Hematopoietic multipotent progenitor cell treated with erythropoietin and hydrocortisone succinate and interleukin-3 and kit ligand, for 15 days (in vitro differentiated cells): Measurements from ENCODE around the gene PAPLN.
"Not testable (repeated sequence)": the region's sequence is repeated elsewhere in the genome, so short reads cannot be mapped to it uniquely, and the experiment has no call there.

ENCODE experiments used
- DNase-seq: peaks from one replicate; pipeline ENCODE4 v3.0.0-alpha.2; 2015; ENCODE audit warnings: low spot score

The PAPLN gene, protein sequence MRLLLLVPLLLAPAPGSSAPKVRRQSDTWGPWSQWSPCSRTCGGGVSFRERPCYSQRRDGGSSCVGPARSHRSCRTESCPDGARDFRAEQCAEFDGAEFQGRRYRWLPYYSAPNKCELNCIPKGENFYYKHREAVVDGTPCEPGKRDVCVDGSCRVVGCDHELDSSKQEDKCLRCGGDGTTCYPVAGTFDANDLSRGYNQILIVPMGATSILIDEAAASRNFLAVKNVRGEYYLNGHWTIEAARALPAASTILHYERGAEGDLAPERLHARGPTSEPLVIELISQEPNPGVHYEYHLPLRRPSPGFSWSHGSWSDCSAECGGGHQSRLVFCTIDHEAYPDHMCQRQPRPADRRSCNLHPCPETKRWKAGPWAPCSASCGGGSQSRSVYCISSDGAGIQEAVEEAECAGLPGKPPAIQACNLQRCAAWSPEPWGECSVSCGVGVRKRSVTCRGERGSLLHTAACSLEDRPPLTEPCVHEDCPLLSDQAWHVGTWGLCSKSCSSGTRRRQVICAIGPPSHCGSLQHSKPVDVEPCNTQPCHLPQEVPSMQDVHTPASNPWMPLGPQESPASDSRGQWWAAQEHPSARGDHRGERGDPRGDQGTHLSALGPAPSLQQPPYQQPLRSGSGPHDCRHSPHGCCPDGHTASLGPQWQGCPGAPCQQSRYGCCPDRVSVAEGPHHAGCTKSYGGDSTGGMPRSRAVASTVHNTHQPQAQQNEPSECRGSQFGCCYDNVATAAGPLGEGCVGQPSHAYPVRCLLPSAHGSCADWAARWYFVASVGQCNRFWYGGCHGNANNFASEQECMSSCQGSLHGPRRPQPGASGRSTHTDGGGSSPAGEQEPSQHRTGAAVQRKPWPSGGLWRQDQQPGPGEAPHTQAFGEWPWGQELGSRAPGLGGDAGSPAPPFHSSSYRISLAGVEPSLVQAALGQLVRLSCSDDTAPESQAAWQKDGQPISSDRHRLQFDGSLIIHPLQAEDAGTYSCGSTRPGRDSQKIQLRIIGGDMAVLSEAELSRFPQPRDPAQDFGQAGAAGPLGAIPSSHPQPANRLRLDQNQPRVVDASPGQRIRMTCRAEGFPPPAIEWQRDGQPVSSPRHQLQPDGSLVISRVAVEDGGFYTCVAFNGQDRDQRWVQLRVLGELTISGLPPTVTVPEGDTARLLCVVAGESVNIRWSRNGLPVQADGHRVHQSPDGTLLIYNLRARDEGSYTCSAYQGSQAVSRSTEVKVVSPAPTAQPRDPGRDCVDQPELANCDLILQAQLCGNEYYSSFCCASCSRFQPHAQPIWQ

DNA sequence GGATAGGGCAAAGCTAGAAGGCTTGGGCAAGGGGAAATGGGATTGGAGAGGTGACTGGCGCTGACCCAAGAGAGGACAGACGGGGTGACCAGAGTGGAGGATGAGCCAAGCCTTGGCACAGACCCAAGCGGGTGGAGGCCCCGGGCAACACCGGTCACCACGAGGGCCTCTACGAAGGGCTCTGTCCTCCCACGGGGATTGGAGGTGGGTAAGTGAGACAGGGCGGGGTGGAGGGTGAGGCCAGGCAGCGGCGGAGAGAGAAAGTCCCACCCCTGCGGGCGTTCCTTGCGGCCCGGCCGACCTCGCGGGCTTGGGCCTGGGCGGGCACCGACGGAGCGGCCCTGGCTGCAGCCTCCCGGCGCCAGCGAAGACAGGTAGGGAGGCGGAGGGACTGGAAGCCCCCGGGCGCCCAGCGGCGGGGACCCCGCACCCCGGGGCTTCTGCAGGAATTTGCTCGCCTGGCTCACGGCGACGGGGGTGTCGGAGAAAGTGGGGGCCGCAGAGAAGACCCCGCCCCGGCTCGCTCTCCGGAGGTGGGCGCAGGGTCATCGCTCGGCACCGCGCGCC is at the start of gene PAPLN:
Gene PAPLN (plus strand): TSS at position 288 of the 567 bp plus-strand sequence. CDS start 2,273 bp downstream, outside the sequence.
- DNase-seq = no peak

GRCh38 chr14:73188501-73188911 is 48.8 kb upstream of the PAPLN start:
- no peak for DNase-seq

DNA sequence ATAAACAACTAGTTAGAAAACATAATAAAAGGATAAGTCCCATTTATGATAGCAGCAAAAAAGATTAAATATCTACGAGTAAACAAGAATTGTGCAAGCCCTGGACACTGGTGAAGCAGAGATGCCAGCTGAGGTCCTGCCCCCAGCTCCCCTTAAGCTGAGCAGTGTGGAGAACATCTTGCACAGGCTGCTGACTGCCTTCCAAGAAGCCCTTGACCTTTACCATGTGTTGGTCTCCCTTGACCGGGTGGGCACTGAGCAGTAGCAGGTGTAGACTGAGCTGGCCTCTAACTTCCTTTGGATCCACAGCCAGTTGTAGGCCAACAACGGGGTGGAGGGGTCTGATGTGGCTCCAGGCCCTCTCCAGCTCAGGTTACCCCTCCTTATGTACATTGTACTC is 47.7 kb upstream of the PAPLN start:
- no peak for DNase-seq

GRCh38 chr14:73191441-73191840 is 45.9 kb upstream of the PAPLN start:
- DNase-seq = no peak

GRCh38 chr14:73194306-73194705 is 43.0 kb upstream of the PAPLN start:
- DNase-seq = not testable (repeated sequence)

DNA sequence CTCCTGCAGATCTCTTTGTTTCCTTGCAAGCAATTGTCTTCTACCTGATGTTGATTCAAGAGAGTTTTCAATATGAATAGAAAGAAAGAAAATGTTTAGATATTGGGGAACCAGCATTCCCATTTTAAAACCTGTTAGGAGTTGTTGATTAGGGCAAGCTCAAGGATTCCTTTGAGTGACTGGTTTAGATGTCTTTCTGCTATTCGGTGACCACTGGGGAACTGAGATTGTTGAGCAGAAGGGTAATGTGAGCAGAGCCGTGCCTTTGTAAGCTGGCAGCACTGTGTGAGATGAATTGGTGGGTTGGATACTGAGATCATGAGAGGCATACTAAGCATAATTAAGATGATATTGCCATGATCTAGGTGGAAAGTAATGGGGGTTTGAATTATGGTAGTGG is 39.1 kb upstream of the PAPLN start:
- no peak for DNase-seq

GRCh38 chr14:73203527-73203926 is 33.8 kb upstream of the PAPLN start:
- DNase-seq = no peak

GRCh38 chr14:73207615-73208014 is 29.7 kb upstream of the PAPLN start:
- no peak for DNase-seq

GRCh38 chr14:73208390-73208789 is 28.9 kb upstream of the PAPLN start:
- no peak for DNase-seq

- no peak for DNase-seq
Observed at GRCh38 chr14:73208846-73209245, 28.5 kb upstream of the PAPLN start.

- DNase-seq = no peak
Observed at GRCh38 chr14:73209953-73210352, 27.4 kb upstream of the PAPLN start.

- no peak for DNase-seq
Observed at GRCh38 chr14:73211251-73212040, 25.9 kb upstream of the PAPLN start.

- DNase-seq = no peak
Observed at GRCh38 chr14:73216030-73216429, 21.3 kb upstream of the PAPLN start.

DNA sequence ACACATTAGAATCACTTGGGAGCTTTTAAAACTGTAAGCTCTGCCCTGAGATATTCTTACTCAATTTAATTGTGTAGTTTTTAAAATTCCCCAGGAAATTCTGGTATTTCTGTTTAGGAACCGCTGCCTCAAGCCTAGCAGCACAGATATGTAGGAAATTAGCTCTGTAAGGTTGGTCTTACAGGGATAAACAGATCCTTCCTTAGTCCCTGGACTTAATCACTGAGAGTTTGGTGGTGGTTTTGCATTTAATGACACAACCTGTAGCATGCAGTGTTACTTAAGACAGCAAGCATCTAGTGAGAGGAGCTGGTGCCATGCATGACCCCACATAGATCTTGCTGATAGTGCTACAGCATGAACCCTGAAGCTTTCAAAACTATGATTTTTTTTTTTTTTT is 19.9 kb upstream of the PAPLN start:
- DNase-seq = no peak

DNA sequence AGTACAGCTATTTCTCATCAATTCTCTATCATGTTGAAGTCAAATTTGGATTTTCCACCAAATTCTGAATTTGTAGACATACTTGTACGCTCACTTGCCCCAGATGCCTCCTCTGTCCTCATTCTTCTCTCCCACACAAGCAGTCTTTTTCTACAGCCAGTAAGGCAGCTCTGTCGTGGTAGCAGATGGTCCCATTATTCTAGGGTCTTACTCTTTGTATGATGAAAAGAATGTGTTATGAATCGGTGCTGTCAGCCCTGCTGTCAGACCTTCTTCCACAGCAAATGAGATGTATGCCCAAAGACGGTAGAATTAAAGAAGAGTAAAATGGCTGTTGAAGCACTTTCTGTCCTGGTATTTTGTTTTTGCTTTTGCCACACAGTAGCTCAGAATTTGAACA is 17.2 kb upstream of the PAPLN start:
- no peak for DNase-seq

DNA sequence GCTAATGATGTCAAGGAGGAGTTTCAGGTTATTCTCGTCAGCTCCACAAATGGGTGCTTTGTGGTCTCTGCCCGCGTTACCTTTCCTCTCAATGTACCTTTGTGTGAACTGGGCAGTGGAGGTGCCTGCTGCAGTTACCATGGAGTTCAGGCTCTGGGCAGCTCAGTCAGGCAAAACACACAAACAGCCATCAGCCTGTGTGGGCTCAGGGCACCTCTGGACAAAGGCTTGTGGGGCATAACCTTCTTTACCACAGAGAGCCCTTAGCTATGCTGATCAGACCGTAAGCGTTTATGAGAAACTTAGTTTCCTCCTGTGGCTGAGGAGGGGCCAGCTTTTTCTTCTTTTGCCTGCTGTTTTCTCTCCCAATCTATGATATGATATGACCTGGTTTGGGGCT is 16.7 kb upstream of the PAPLN start:
- no peak for DNase-seq

DNA sequence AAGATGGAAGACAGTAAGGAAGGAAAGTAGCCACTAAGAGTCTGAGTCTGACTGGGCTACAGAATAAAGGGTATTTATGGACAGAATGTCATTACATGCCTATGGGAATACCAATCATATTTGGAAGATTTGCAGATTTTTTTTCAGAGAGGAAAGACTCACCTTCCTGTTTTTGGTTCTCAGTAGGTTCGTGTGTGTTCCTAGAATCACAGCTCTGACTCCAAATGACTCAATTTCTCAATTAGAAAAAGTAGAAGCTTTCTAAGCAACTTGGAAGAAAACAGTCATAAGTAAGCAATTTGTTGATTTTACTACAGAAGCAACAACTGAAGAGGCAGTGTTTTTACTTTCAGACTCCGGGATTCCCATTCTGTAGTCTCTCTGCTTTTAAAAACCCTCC is 15.4 kb upstream of the PAPLN start:
- DNase-seq = no peak

DNA sequence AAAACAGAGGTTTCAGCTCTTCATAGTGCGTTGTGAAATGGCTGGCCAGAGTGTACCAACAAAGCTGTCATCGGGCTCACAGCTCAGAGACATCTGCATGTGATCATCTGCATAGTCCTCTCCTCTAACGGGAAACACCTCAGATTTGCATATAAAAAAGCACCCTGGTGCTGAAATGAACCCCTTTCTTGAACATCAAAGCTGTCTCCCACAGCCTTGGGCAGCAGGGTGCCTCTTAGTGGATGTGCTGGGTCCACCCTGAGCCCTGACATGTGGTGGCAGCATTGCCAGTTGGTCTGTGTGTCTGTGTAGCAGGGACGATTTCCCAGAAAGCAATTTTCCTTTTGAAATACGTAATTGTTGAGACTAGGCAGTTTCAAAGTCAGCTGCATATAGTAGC is 14.3 kb upstream of the PAPLN start:
- DNase-seq = no peak

DNA sequence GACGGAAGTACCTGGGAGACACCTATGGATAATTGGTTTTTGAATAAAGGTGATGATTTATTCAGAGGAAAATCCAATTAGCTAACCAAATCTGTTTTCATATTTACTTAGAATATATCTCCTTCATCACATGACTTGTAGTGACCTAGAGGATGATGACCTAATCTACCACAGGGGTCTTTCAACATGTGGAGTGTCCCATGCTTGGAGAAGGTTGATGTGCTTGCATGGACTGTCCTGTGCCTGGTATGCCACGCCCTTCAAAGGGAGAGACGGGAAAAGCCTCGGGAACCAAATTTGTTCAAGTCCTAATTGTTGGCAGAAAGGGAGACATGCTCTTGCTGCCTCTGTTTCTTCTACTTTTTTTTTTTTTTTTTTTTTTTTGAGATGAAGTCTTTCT is 11.8 kb upstream of the PAPLN start:
- no peak for DNase-seq

- DNase-seq = no peak
Observed at GRCh38 chr14:73227812-73228781, 9.2 kb upstream of the PAPLN start.
